HEK293 (cell line): Measurements from ENCODE around the gene MEOX2.

Experiments
- CTCF ChIA-PET: fragments of 350-600 bp; formaldehyde crosslinking; extraction: SDS; loops from one replicate; lab custom pipeline; 2021; ENCODE audit warnings: antibody characterized with exemption; lab: Yijun Ruan, JAX
- POLR2A ChIA-PET: fragments of 300-600 bp; formaldehyde crosslinking; extraction: SDS; loops from one replicate; lab custom pipeline; 2020; ENCODE audit warnings: antibody characterized with exemption, inconsistent platforms; lab: Yijun Ruan, JAX
- H3K27ac ChIP-seq: fragments of 200-500 bp; sonication (Bioruptor generic); 2 replicates; pipeline ENCODE4 v1.5.1; 2014; ENCODE audit warnings: low read depth, low read length, control low read depth, inconsistent platforms; ENCODE audit errors: extremely low read depth
- H3K36me3 ChIP-seq, 2 experiments: fragments of 200-500 bp in 1 of 2; sonication (Bioruptor generic) in 1 of 2; 1 replicate in 1 of 2; 2 replicates in 1 of 2; pipeline ENCODE4 v1.5.1; 2014 to 2017; ENCODE audit warnings: inconsistent platforms in 2 of 2, low read length in 2 of 2; ENCODE audit not compliant: control insufficient read depth in 2 of 2, insufficient read depth in 1 of 2
- H3K4me1 ChIP-seq: fragments of 200-500 bp; sonication (Bioruptor generic); 2 replicates; pipeline ENCODE4 v1.5.1; 2014; ENCODE audit warnings: mild to moderate bottlenecking, low read length, inconsistent platforms; ENCODE audit not compliant: control insufficient read depth, insufficient read depth
- H3K4me3 ChIP-seq: 2 replicates; pipeline ENCODE4 v1.5.1; 2011; ENCODE audit warnings: low read depth, mild to moderate bottlenecking, control low read depth, low read length, moderate library complexity
- H3K9me3 ChIP-seq: fragments of 200-500 bp; sonication (Bioruptor generic); 2 replicates; pipeline ENCODE4 v1.5.1; 2014; ENCODE audit warnings: low read depth, low read length, inconsistent platforms; ENCODE audit not compliant: control insufficient read depth, insufficient read depth
- ATF2 ChIP-seq: fragments of 450-650 bp; formaldehyde crosslinking; IDR thresholded peaks from 2 replicates; pipeline ENCODE4 v1.5.1; 2016; ENCODE audit warnings: missing biosample characterization, missing genetic modification characterization, low read depth
- INSM2 ChIP-seq: fragments of 450-650 bp; formaldehyde crosslinking; IDR thresholded peaks from 2 replicates; pipeline ENCODE4 v1.5.1; 2016; ENCODE audit warnings: missing biosample characterization, missing genetic modification characterization
- ZFP3 ChIP-seq: fragments of 450-650 bp; formaldehyde crosslinking; IDR thresholded peaks from 2 replicates; pipeline ENCODE4 v1.5.1; 2016; ENCODE audit warnings: low read depth, missing biosample characterization, missing genetic modification characterization
- ZNF133 ChIP-seq: fragments of 450-650 bp; formaldehyde crosslinking; IDR thresholded peaks from 2 replicates; pipeline ENCODE4 v1.5.1; 2016; ENCODE audit warnings: missing biosample characterization, missing genetic modification characterization
- ZNF211 ChIP-seq: fragments of 450-650 bp; formaldehyde crosslinking; IDR thresholded peaks from 2 replicates; pipeline ENCODE4 v1.5.1; 2016; ENCODE audit warnings: low read depth, missing biosample characterization, missing genetic modification characterization
- ZNF248 ChIP-seq: fragments of 450-650 bp; formaldehyde crosslinking; IDR thresholded peaks from 2 replicates; pipeline ENCODE4 v1.5.1; 2017; ENCODE audit warnings: missing biosample characterization, missing genetic modification characterization
- ZNF280D ChIP-seq: fragments of 450-650 bp; formaldehyde crosslinking; IDR thresholded peaks from 2 replicates; pipeline ENCODE4 v1.5.1; 2016; ENCODE audit warnings: missing biosample characterization, missing genetic modification characterization
- ZNF391 ChIP-seq: fragments of 450-650 bp; formaldehyde crosslinking; IDR thresholded peaks from 2 replicates; pipeline ENCODE4 v1.5.1; 2016; ENCODE audit warnings: low read depth, missing biosample characterization, missing genetic modification characterization, borderline replicate concordance
- ZNF394 ChIP-seq: fragments of 450-650 bp; formaldehyde crosslinking; IDR thresholded peaks from 2 replicates; pipeline ENCODE4 v1.5.1; 2016; ENCODE audit warnings: missing biosample characterization, missing genetic modification characterization, mild to moderate bottlenecking, moderate library complexity, borderline replicate concordance
- ZNF529 ChIP-seq: fragments of 450-650 bp; formaldehyde crosslinking; IDR thresholded peaks from 2 replicates; pipeline ENCODE4 v1.5.1; 2017; ENCODE audit warnings: missing genetic modification characterization, missing biosample characterization; ENCODE audit not compliant: insufficient replicate concordance
- ZNF610 ChIP-seq: fragments of 450-650 bp; formaldehyde crosslinking; IDR thresholded peaks from 2 replicates; pipeline ENCODE4 v1.5.1; 2016; ENCODE audit warnings: missing biosample characterization, missing genetic modification characterization, borderline replicate concordance
- ZNF830 ChIP-seq: fragments of 450-650 bp; IDR thresholded peaks from 2 replicates; pipeline ENCODE4 v1.5.0; 2018; ENCODE audit warnings: missing biosample characterization, missing genetic modification characterization, low read depth, mild to moderate bottlenecking, moderate library complexity
- ZSCAN16 ChIP-seq: fragments of 450-650 bp; formaldehyde crosslinking; IDR thresholded peaks from 2 replicates; pipeline ENCODE4 v1.5.1; 2016; ENCODE audit warnings: missing biosample characterization, missing genetic modification characterization

Gene MEOX2

GRCh38 chr7:15602236-15602635 lies 84.2 kb downstream of the MEOX2 start:
- H3K36me3 ChIP-seq, result no peaks in the 10 kb centered on the region
- no peaks in the 10 kb centered on the region; the same call in 1 of the 2 replicates for H3K4me1 ChIP-seq
- TF ChIP-seq INSM2 (tag by site-specific recombination) (no peak), ZNF610 (tag by site-specific recombination) (no peak), ZNF391 (no peak), ZNF211 (tag by site-specific recombination) (no peak), ZNF280D (tag by site-specific recombination) (no peak), ZNF394 (tag by site-specific recombination) (no peak), ZFP3 (tag by site-specific recombination) (no peak), ZNF529 (tag by site-specific recombination) (no peak), ZNF248 (no peak), ZSCAN16 (tag by site-specific recombination) (no peak), ZNF830 (no peak)
- TF ChIP-seq, all 188 proteins: peak for 0
- ChIA-PET CTCF (interaction anchor here (1.0 kb wide), 1 partner anchor 275 kb away, joined by 3 read pairs; no protein-coding TSS in a partner anchor), POLR2A (no interaction called here)
- H3K27ac ChIP-seq, result no peak overlapping the region
- no peaks in the 10 kb centered on the region for H3K9me3 ChIP-seq
- H3K4me3 ChIP-seq, result no peak overlapping the region

GRCh38 chr7:15601175-15601574 lies 85.3 kb downstream of the MEOX2 start:
- H3K36me3 ChIP-seq, result no peaks in the 10 kb centered on the region
- TF ChIP-seq ZNF280D (tag by site-specific recombination), result no peak
- H3K4me3 ChIP-seq, result no peak overlapping the region
- POLR2A ChIA-PET, result no interaction called here
- no peaks in the 10 kb centered on the region; the same call in 1 of the 2 replicates for H3K4me1 ChIP-seq
- no peak overlapping the region for H3K27ac ChIP-seq
- no peaks in the 10 kb centered on the region for H3K9me3 ChIP-seq
- CTCF ChIA-PET, result no interaction called here

- no peaks in the 10 kb centered on the region for H3K36me3 ChIP-seq
- POLR2A ChIA-PET, result no interaction called here
- TF ChIP-seq ZNF133 (tag by site-specific recombination) (no peak), ATF2 (tag by site-specific recombination) (no peak)
- TF ChIP-seq, all 188 proteins: peak for 0
- Histone ChIP-seq H3K4me1 (no peaks in the 10 kb centered on the region; the same call in 1 of the 2 replicates), H3K4me3 (no peak overlapping the region), H3K27ac (no peak overlapping the region), H3K9me3 (no peaks in the 10 kb centered on the region)
- CTCF ChIA-PET, result no interaction called here
Measured at GRCh38 chr7:15600298-15600697, 86.2 kb downstream of the MEOX2 start.
